ENCODE data around the gene PDGFRB. TPM values are rescaled to one million over a fixed set of nuclear protein-coding genes. Genes with fewer than 3 reads are reported as not detected.

PDGFRB gene
- total and polyA plus RNA-seq, 2 of the 8 experiments (the other 6 are each of a cell fraction or from before 2014, with no cell fraction given): 4.2 to 13.7 TPM

- H3K4me2 ChIP-seq (ENCODE audit: insufficient read depth in 1 of 2, low read depth in 2 of 2, low read length in 2 of 2): no peak overlapping the region
- CTCF ChIA-PET (ENCODE audit: partially characterized antibody): interaction anchor here (0.7 to 16.9 kb wide), 33 partner anchors 8 to 362 kb away, joined by 3 to 188 read pairs (median 5); partner anchors contain the start of gene CSF1R
- FAIRE-seq: no peak
- no peak for TF ChIP-seq SAP30 (IDR thresholded peaks at IDR 0.05; ENCODE audit: insufficient read depth, insufficient replicate concordance, low read length)
- no peak for TF ChIP-seq KDM1A (IDR thresholded peaks at IDR 0.05; ENCODE audit: borderline replicate concordance, low read length)
- no peak for TF ChIP-seq EZH2 (IDR thresholded peaks at IDR 0.05; ENCODE audit: low read depth, low read length, severe bottlenecking)
- no peak for TF ChIP-seq SRF (IDR thresholded peaks at IDR 0.05; ENCODE audit: low read depth, low read length)
- no peak for TF ChIP-seq TEAD4 (IDR thresholded peaks at IDR 0.05; ENCODE audit: low read depth, low read length)
- no peak for TF ChIP-seq PHF8 (conservative IDR thresholded peaks at IDR 0.05; ENCODE audit: low read depth, low read length)
- peak; percentile 57 to 67 for TF ChIP-seq RAD21 (IDR thresholded peaks at IDR 0.05 in 1 of 2, conservative IDR thresholded peaks at IDR 0.05 in 1 of 2; ENCODE audit: low read depth in 2 of 2, low read length in 2 of 2)
- TF ChIP-seq RXRA (IDR thresholded peaks at IDR 0.05; ENCODE audit: insufficient read depth, low read depth, low read length): no peak
- TF ChIP-seq CTCF (IDR thresholded peaks at IDR 0.05; ENCODE audit: control extremely low read depth in 1 of 3, insufficient read depth in 1 of 3, low read depth in 1 of 3, low read length in 3 of 3): peak in 2 of 3 experiments; percentile 74 to 78; a peak in 3 of 4 replicates
- TF ChIP-seq ZNF274 (IDR thresholded peaks at IDR 0.05; ENCODE audit: borderline replicate concordance, extremely low read depth, low read length): no peak
Measured at GRCh38 chr5:150122158-150122510, 33.5 kb downstream of the PDGFRB start.

More at GRCh38 chr5:150122158-150122510, 33.5 kb downstream of the PDGFRB start:
- 47% methylated on average over 5 of the region's 5 CpGs; no CpG with 5 or more reads in 1 of the 2 experiments for WGBS, 2 experiments (ENCODE audit: extremely low coverage in 1 of 2, insufficient coverage in 1 of 2, insufficient read length in 1 of 2, insufficient replicate concordance in 2 of 2, low coverage in 1 of 2, low lambda C conversion rate in 2 of 2, missing lambda C conversion rate in 1 of 2)
- Histone ChIP-seq H3K4me3 (ENCODE audit: extremely low read depth in 1 of 4, insufficient read depth in 2 of 4, low read depth in 3 of 4, low read length in 4 of 4) (no peak overlapping the region), H3K56ac (replicated peaks; ENCODE audit: insufficient read length, low read depth, low read length) (no peak overlapping the region), H3K27me3 (replicated peaks in 1 of 4; ENCODE audit: control insufficient read depth in 3 of 4, extremely low read depth in 1 of 4, insufficient read depth in 3 of 4, low read length in 3 of 4) (no peaks in the 10 kb centered on the region), H3K23ac (ENCODE audit: insufficient read length) (no peak overlapping the region), H3K27ac (ENCODE audit: low read depth, low read length) (no peak overlapping the region), H2BK120ac (replicated peaks; ENCODE audit: low read depth, low read length) (no peak overlapping the region), H3K9me3 (ENCODE audit: insufficient read depth in 2 of 2, low read depth in 1 of 2, low read length in 1 of 2) (no peaks in the 10 kb centered on the region), H3K18ac (ENCODE audit: extremely low read depth, low read length) (no peak overlapping the region), H3K4me1 (replicated peaks in 1 of 4; ENCODE audit: control insufficient read depth in 3 of 4, insufficient read depth in 4 of 4, low read length in 3 of 4) (peaks cover 0 to 6% (median 2%) of the 10 kb centered on the region in 4 experiments; a peak in 3 of 7 replicates), H3K9ac (replicated peaks in 1 of 4; ENCODE audit: extremely low read depth in 1 of 4, low read depth in 3 of 4, low read length in 3 of 4) (no peak overlapping the region), H3K4ac (replicated peaks; ENCODE audit: insufficient read length, low read depth, low read length) (no peak overlapping the region), H3K14ac (ENCODE audit: insufficient read length) (no peak overlapping the region), H3K36me3 (ENCODE audit: control insufficient read depth in 2 of 4, insufficient read depth in 4 of 4, low read length in 3 of 4) (no peaks in the 10 kb centered on the region), H4K5ac (ENCODE audit: insufficient read length, low read depth, low read length) (no peak overlapping the region), H4K8ac (ENCODE audit: extremely low read depth, insufficient read depth, low read length) (no peak overlapping the region), H2BK15ac (ENCODE audit: low read length) (no peak overlapping the region), H4K20me1 (replicated peaks in 1 of 2; ENCODE audit: control insufficient read depth in 1 of 2, insufficient read depth in 2 of 2, low read length in 2 of 2) (peaks cover 0 to 3% of the 10 kb centered on the region in 2 experiments), H2BK12ac (ENCODE audit: low read depth, low read length) (no peak overlapping the region), H2BK5ac (ENCODE audit: low read depth, low read length) (no peak overlapping the region), H2AK5ac (ENCODE audit: low read depth, low read length) (no peak overlapping the region), H2BK20ac (ENCODE audit: low read length) (no peak overlapping the region), H3K79me1 (ENCODE audit: low read depth, low read length) (no peaks in the 10 kb centered on the region), H3K23me2 (ENCODE audit: low read depth, low read length) (no peaks in the 10 kb centered on the region), H2AFZ (ENCODE audit: low read length) (no peak overlapping the region), H4K91ac (replicated peaks; ENCODE audit: insufficient read length, low read length) (no peak overlapping the region), H3K79me2 (ENCODE audit: control insufficient read depth in 1 of 2, insufficient read depth in 2 of 2, low read length in 2 of 2) (no peaks in the 10 kb centered on the region)
- DNase-seq (ENCODE audit: low read depth in 1 of 2, low spot score in 2 of 2): peak in 1 of 2 experiments; percentile 67
- POLR2A ChIA-PET (ENCODE audit: partially characterized antibody): interaction anchor here (1.2 kb wide), 1 partner anchor 25 kb away, joined by 4 read pairs; no protein-coding TSS in a partner anchor

All from H1 (cell line).